Mesenchymal stem cell (in vitro differentiated cells and primary cell): ENCODE results near the gene SERPINB11.

Experiments
- DNase-seq: peaks from one replicate; pipeline ENCODE4 v3.0.0-alpha.2; 2013
- H2AFZ ChIP-seq: one replicate; pipeline ENCODE4 v1.6.1; 2013; ENCODE audit warnings: low read depth, mild to moderate bottlenecking, control low read depth, inconsistent platforms, low read length, moderate library complexity
- H2AK5ac ChIP-seq: 2 replicates; pipeline ENCODE4 v1.6.1; 2013; ENCODE audit warnings: low read length, moderate library complexity, mild to moderate bottlenecking, inconsistent platforms; ENCODE audit not compliant: severe bottlenecking
- H2BK120ac ChIP-seq: one replicate; pipeline ENCODE4 v1.6.1; 2013; ENCODE audit warnings: low read depth, mild to moderate bottlenecking, inconsistent platforms, low read length, moderate library complexity
- H2BK12ac ChIP-seq, 2 experiments: one replicate each; pipeline ENCODE4 v1.6.1; 2013; ENCODE audit warnings: inconsistent platforms in 2 of 2, low read length in 2 of 2, mild to moderate bottlenecking in 2 of 2, moderate library complexity in 2 of 2, control low read depth in 1 of 2
- H2BK15ac ChIP-seq: one replicate; pipeline ENCODE4 v1.6.1; 2013; ENCODE audit warnings: mild to moderate bottlenecking, low read depth, inconsistent platforms; ENCODE audit not compliant: poor library complexity, severe bottlenecking
- H2BK5ac ChIP-seq: 2 replicates; pipeline ENCODE4 v1.6.1; 2013; ENCODE audit warnings: low read depth, mild to moderate bottlenecking, low read length, control low read depth, inconsistent platforms; ENCODE audit not compliant: poor library complexity, severe bottlenecking
- H3K14ac ChIP-seq, 2 experiments: one replicate each; pipeline ENCODE4 v1.6.1; 2013; ENCODE audit warnings: inconsistent platforms in 2 of 2, low read length in 2 of 2, control low read depth in 1 of 2, mild to moderate bottlenecking in 1 of 2, moderate library complexity in 1 of 2
- H3K18ac ChIP-seq, 2 experiments: one replicate each; pipeline ENCODE4 v1.6.1; 2013; ENCODE audit warnings: inconsistent platforms in 2 of 2, low read length in 2 of 2, control low read depth in 1 of 2, low read depth in 1 of 2, mild to moderate bottlenecking in 1 of 2
- H3K23ac ChIP-seq, 2 experiments: one replicate each; pipeline ENCODE4 v1.6.1; 2013; ENCODE audit warnings: inconsistent platforms in 2 of 2, low read length in 2 of 2, mild to moderate bottlenecking in 2 of 2, moderate library complexity in 2 of 2, control low read depth in 1 of 2
- H3K27ac ChIP-seq: 2 replicates; pipeline ENCODE4 v1.5.1; 2013; ENCODE audit warnings: mild to moderate bottlenecking, moderate library complexity, low read length, control low read depth, inconsistent platforms; ENCODE audit not compliant: poor library complexity, severe bottlenecking
- H3K27me3 ChIP-seq, 2 experiments: 2 replicates each; pipeline versions ENCODE4 v1.6.1 to v1.7.0; 2013; ENCODE audit warnings: low read length in 2 of 2, mild to moderate bottlenecking in 2 of 2, moderate library complexity in 2 of 2, control low read depth in 1 of 2, inconsistent platforms in 1 of 2; ENCODE audit not compliant: control insufficient read depth in 1 of 2, insufficient read depth in 1 of 2
- H3K36me3 ChIP-seq, 2 experiments: 2 replicates each; pipeline versions ENCODE4 v1.6.1 to v1.7.0; 2013; ENCODE audit warnings: low read length in 2 of 2, control low read depth in 1 of 2, inconsistent platforms in 1 of 2, low read depth in 1 of 2, mild to moderate bottlenecking in 1 of 2; ENCODE audit not compliant: insufficient read depth in 2 of 2, control insufficient read depth in 1 of 2
- H3K4ac ChIP-seq, 2 experiments: one replicate each; pipeline ENCODE4 v1.6.1; 2013; ENCODE audit warnings: inconsistent platforms in 2 of 2, low read length in 2 of 2, mild to moderate bottlenecking in 2 of 2, moderate library complexity in 2 of 2, control low read depth in 1 of 2, low read depth in 1 of 2
- H3K4me1 ChIP-seq: 2 replicates; pipeline ENCODE4 v1.6.1; 2013; ENCODE audit warnings: low read depth, low read length, control low read depth; ENCODE audit not compliant: control insufficient read depth, insufficient read depth
- H3K4me2 ChIP-seq: 2 replicates; pipeline ENCODE4 v1.6.1; 2013; ENCODE audit warnings: low read length, mild to moderate bottlenecking, inconsistent platforms; ENCODE audit not compliant: poor library complexity, severe bottlenecking
- H3K4me3 ChIP-seq, 2 experiments: 2 replicates each; pipeline versions ENCODE4 v1.5.1 to v1.7.0; 2013; ENCODE audit warnings: low read length in 2 of 2, mild to moderate bottlenecking in 2 of 2, control low read depth in 1 of 2, low read depth in 1 of 2; ENCODE audit not compliant: insufficient read depth in 1 of 2
- H3K79me1 ChIP-seq: replicated peaks from 2 replicates; pipeline ENCODE4 v1.6.1; 2013; ENCODE audit warnings: mild to moderate bottlenecking, control low read depth, low read length, inconsistent platforms; ENCODE audit not compliant: poor library complexity, severe bottlenecking
- H3K9ac ChIP-seq: 2 replicates; pipeline ENCODE4 v1.7.0; 2013; ENCODE audit warnings: mild to moderate bottlenecking, low read length, moderate library complexity
- H3K9me3 ChIP-seq: 2 replicates; pipeline ENCODE4 v1.7.0; 2013; ENCODE audit warnings: mild to moderate bottlenecking, low read length; ENCODE audit not compliant: control insufficient read depth
- H4K8ac ChIP-seq: one replicate; pipeline ENCODE4 v1.6.1; 2013; ENCODE audit warnings: inconsistent platforms, mild to moderate bottlenecking, low read length, moderate library complexity
- H4K91ac ChIP-seq: one replicate; pipeline ENCODE4 v1.6.1; 2013; ENCODE audit warnings: mild to moderate bottlenecking, low read length, inconsistent platforms
- WGBS: methylation state at CpG from one replicate; pipeline ENCODE4 v1.1.7; 2013; ENCODE audit warnings: mixed read lengths; 5-methylcytosine and 5-hydroxymethylcytosine counted together

The SERPINB11 gene

DNA sequence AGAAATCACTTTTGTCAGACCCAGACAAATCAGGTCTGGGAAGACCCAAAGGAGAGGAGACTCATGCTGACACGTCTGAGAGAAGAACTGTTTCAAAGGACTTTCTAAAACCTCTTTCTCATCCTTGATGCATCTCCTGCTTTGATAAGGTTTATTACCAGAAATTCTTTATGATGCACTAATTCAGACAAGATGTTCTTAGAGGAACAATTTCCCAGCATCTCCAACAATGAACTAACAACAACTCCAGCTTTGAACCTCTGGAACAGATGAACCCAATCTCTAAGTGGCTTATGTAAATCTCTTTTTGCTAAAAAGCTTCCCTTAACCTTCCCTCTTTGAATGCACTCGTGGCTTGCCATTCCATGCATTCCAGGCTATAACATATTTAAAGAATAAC, 15.9 kb upstream of the SERPINB11 start:
- Histone ChIP-seq H2AK5ac (no peak overlapping the region), H3K9ac (no peak overlapping the region), H3K36me3 (no peaks in the 10 kb centered on the region), H3K79me1 (no peaks in the 10 kb centered on the region), H3K27me3 (no peaks in the 10 kb centered on the region), H2BK15ac (no peak overlapping the region), H3K4me2 (no peak overlapping the region), H2BK12ac (no peak overlapping the region), H3K27ac (no peak overlapping the region), H2BK5ac (no peak overlapping the region), H3K23ac (no peak overlapping the region), H3K4ac (no peak overlapping the region), H4K91ac (no peak overlapping the region), H2AFZ (no peak overlapping the region), H3K4me1 (peaks cover 1% of the 10 kb centered on the region), H3K4me3 (no peak overlapping the region), H3K18ac (no peak overlapping the region), H3K9me3 (peaks cover 11% of the 10 kb centered on the region), H2BK120ac (no peak overlapping the region), H4K8ac (no peak overlapping the region), H3K14ac (no peak overlapping the region)
- DNase-seq: no peak
- 89% methylated on average over 1 of the region's 2 CpGs for WGBS

- Histone ChIP-seq H3K4me1 (no peaks in the 10 kb centered on the region), H3K18ac (no peak overlapping the region), H3K36me3 (no peaks in the 10 kb centered on the region), H2BK15ac (no peak overlapping the region), H3K27me3 (no peaks in the 10 kb centered on the region), H2AFZ (no peak overlapping the region), H3K4ac (no peak overlapping the region), H2BK120ac (no peak overlapping the region), H3K27ac (no peak overlapping the region), H3K14ac (no peak overlapping the region), H2BK5ac (no peak overlapping the region), H3K23ac (no peak overlapping the region), H3K79me1 (no peaks in the 10 kb centered on the region), H4K91ac (no peak overlapping the region), H3K9me3 (peaks cover 14% of the 10 kb centered on the region), H3K4me3 (no peak overlapping the region), H4K8ac (no peak overlapping the region), H3K9ac (no peak overlapping the region), H2AK5ac (no peak overlapping the region), H2BK12ac (no peak overlapping the region), H3K4me2 (no peak overlapping the region)
- DNase-seq: no peak
- WGBS: no CpG with 5 or more reads among the region's 2 CpGs
These were observed 13.7 kb upstream of the SERPINB11 start for GRCh38 chr18:63689064-63689463.

DNA sequence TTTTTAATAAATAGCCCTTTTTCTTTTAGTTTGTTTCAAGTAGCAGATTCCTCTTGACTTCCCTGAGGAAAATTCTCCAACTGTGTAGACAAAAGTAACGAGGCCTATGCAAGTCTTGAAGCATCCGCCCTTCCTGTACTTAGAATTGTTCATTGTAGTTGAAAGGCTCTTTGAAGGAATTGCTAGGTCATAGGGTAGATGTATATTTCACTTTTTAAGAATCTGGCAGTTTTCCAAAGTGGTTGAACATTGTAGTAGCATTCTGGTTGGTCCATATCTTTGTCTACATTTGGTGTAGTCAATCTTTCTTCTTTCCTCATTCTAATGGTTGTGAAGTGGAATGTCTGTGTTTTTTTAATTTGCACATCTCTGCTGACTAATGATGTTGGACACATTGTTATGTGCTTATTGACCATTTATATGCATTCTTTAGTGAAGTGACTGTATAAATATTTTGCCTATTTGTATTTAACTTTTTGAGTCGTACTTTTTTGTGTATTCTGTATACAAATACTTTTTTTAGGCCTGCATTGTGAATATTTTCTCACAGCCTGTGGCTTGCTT, 5.6 kb upstream of the SERPINB11 start:
- no peak overlapping the region for H3K9ac ChIP-seq
- H4K8ac ChIP-seq: no peak overlapping the region
- DNase-seq: peak; percentile 12
- no peak overlapping the region for H2AFZ ChIP-seq
- H3K4ac ChIP-seq: no peak overlapping the region
- no peak overlapping the region for H3K4me2 ChIP-seq
- H3K27me3 ChIP-seq: no peaks in the 10 kb centered on the region
- no peak overlapping the region for H2BK12ac ChIP-seq
- no peak overlapping the region for H3K4me3 ChIP-seq
- no peak overlapping the region for H3K27ac ChIP-seq
- H2AK5ac ChIP-seq: no peak overlapping the region
- H2BK15ac ChIP-seq: no peak overlapping the region
- peaks cover 3% of the 10 kb centered on the region for H3K9me3 ChIP-seq
- H3K18ac ChIP-seq: no peak overlapping the region
- no peaks in the 10 kb centered on the region for H3K79me1 ChIP-seq
- H2BK120ac ChIP-seq: no peak overlapping the region
- no peaks in the 10 kb centered on the region for H3K36me3 ChIP-seq
- H3K14ac ChIP-seq: no peak overlapping the region
- no peak overlapping the region for H4K91ac ChIP-seq
- no peaks in the 10 kb centered on the region for H3K4me1 ChIP-seq
- WGBS: 56% methylated on average over 2 of the region's 3 CpGs
- no peak overlapping the region for H2BK5ac ChIP-seq
- no peak overlapping the region for H3K23ac ChIP-seq

- H2AK5ac ChIP-seq: no peak overlapping the region
- H3K79me1 ChIP-seq: no peaks in the 10 kb centered on the region
- H2AFZ ChIP-seq: no peak overlapping the region
- H3K4me2 ChIP-seq: no peak overlapping the region
- H3K27ac ChIP-seq: no peak overlapping the region
- H3K4me1 ChIP-seq: no peaks in the 10 kb centered on the region
- H2BK12ac ChIP-seq: no peak overlapping the region
- H2BK15ac ChIP-seq: no peak overlapping the region
- no peak overlapping the region for H3K4me3 ChIP-seq
- H2BK120ac ChIP-seq: no peak overlapping the region
- 74% methylated on average over 3 of the region's 3 CpGs for WGBS
- no peaks in the 10 kb centered on the region for H3K27me3 ChIP-seq
- no peak overlapping the region for H4K8ac ChIP-seq
- no peak overlapping the region for H3K23ac ChIP-seq
- no peak overlapping the region for H2BK5ac ChIP-seq
- H3K4ac ChIP-seq: no peak overlapping the region
- H3K36me3 ChIP-seq: no peaks in the 10 kb centered on the region
- H3K14ac ChIP-seq: no peak overlapping the region
- no peak overlapping the region for H3K18ac ChIP-seq
- no peak for DNase-seq
- H3K9me3 ChIP-seq: no peaks in the 10 kb centered on the region
- no peak overlapping the region for H3K9ac ChIP-seq
- no peak overlapping the region for H4K91ac ChIP-seq
These were observed 2.3 kb upstream of the SERPINB11 start for GRCh38 chr18:63700501-63700900.
